NCI-H2196 (cell line): ENCODE data around the gene LONP1.
"Not testable (repeated sequence)": the region's sequence is repeated elsewhere in the genome, so short reads cannot be mapped to it uniquely, and the experiment has no call there.

Source experiments
- DNase-seq: peaks from one replicate; lab custom pipeline; 2025; ENCODE audit not compliant: unreplicated experiment; lab: John Stamatoyannopoulos, UW

LONP1 gene

GRCh38 chr19:5714816-5715215, 5.1 kb downstream of the LONP1 start:
- no peak for DNase-seq

DNA sequence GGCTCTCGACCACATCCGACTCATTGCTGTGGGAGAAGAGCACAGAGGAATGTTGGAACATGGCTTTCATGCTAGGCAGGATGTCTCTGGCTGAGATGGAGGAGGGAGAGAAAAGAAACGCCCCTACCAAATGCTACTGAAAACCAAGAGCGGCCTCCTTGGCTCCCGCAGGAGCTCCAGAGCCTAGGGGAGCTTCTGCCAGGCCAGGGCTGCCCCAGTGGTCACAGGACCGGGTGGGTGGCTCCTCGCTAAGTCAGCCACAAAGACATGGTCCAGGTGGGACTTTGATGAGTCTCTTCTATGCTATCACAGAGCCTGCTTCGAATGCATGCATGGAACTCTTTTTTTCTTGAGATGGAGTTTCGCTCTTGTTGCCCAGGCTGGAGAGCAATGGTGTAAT, 6.7 kb downstream of the LONP1 start:
- no peak for DNase-seq

- no peak for DNase-seq
Measured at GRCh38 chr19:5711713-5712161, 8.2 kb downstream of the LONP1 start.

GRCh38 chr19:5711025-5711424, 8.9 kb downstream of the LONP1 start:
- no peak for DNase-seq

GRCh38 chr19:5707576-5708575, 12.1 kb downstream of the LONP1 start:
- DNase-seq, result no peak

DNA sequence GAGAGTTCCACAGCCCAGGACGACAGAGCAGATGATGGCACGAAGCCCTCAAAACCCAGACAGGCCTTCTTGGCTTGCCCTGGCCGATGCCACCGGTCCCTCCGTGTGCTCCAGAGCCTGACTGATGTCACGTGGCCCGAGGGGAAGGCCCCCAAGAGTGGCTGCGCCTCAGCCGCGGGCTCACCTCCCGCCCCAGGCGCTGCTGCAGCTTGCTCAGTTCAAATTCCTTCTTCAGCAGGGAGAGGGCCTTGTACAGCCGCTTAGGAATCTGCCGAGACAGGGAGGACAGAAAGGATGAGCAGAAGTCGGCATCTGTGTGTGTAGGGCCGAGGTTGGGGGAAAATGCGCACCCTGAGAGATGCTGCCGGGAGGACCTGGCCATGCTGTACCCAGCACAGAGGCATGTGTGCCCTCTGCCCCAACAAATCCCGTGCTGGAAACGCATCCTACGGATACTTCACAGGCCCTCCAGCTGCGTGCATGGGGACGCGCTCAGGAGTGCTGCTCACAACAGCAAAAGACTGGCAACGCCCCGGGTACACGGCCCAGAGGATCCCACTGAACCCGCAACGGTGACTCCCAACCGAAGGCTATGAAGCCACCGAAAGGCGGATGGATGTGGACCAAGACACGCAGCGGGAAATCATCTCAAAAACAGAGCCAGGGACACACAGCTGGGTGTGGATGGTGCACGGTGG, 12.9 kb downstream of the LONP1 start:
- no peak for DNase-seq

DNA sequence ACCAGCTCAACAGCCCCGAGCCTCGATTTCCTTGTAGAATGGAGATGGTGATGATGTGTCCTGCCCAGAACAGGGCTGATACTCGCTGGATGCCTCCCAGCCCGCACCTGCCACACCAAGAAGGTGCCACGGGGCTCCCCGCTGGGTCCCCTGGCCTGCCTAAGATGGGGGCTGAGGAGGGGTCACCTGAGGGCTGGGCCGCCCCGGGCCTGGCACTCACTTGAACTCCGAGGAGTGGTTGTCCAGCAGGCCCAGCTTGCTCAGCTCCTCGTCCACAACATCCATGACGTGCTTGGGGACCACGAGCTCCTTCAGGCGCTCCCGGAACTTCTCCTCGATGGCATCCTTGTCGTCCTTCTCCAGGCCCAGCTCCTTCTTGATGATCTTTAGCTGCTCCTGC, 14.4 kb downstream of the LONP1 start:
- no peak for DNase-seq

DNA sequence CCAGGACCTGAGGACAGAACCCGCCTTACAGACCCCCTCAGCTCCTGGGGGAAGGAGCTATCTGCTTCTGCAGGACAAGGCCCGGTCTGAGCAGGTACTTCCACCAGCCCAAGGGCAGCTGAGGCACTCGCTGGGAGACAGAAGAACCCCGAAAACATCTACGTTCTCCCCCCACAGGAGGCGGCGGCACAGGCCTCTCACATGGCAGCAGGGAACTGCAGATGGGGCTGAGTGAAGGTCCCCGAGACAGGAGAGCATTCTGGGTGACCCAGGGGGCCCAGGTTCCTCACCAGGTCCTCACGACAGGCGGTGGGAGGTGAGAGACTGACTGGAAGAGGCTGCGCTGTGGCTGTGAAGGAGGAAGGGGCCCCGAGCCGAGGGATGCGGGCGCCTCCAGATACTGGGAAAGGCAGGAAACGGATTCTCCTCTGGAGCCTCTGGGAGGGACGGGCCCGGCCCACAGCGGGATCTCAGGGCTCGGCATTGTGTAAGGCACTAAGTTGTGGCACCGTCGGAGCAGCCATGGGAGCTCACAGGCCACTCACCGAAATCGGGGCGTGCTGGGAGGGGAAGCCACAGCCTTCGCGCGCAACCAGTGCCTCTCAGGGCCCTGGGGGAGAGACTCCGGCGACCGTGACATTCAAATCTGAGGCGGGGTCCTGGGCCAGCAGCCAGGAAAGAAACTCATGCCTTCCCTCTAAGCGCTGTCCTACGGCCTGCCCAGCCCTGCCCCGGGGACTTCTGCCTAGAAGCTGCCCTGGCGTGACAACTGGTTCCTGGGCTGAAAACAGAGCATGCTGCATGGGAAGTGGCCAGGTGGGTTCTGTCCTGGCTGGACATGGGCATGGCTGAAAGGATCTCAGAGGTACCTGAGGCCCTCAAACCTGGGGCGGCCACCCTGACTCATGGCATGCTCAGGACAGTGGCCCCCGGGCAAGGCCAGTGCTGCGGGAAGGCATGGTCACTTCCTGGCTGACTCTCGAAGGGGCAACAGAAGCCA, 15.8 kb downstream of the LONP1 start:
- no peak for DNase-seq

GRCh38 chr19:5702053-5702410, 17.9 kb downstream of the LONP1 start:
- DNase-seq, result not testable (repeated sequence)

- DNase-seq, result no peak
Measured at GRCh38 chr19:5700455-5701092, 19.4 kb downstream of the LONP1 start.

DNA sequence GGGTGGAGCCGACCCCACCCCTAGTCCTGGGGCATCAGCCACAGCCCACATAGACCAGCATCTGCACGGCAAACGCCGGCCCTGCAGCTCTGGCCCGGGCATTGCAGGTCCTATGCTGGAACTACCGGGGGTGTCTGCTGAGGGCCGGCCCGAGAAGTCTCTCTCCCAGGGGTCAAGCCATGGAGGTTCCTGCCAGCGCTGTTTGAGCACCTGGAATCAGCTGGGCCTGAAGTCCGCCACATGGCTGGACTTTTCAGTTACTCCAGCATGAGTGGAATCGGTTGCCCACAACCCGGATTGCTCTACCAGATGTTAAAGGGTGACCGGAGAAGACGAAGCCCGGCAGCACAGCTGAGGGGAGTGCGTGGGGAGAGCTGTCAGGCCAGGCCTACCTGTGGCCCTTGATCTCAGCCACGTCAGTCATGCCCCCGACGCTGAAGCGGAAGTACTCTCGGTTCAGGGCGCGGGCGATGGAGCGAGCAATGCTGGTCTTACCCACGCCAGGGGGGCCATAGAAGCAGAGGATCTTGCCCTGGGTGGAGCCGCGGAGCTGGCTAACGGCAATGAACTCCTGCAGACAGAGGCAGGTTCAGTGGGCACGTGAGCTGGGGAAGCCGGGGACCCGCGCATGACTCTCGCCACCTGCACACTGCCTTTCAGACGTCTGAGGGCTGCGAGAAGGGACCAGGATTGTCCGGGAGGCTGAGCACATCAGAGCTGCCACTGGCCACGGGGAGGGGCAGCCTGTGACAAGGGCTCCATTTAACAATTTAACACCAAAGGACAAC, 21.1 kb downstream of the LONP1 start:
- no peak for DNase-seq

GRCh38 chr19:5697890-5698634, 21.9 kb downstream of the LONP1 start:
- DNase-seq, result no peak

GRCh38 chr19:5697022-5697889, 22.7 kb downstream of the LONP1 start:
- no peak for DNase-seq

DNA sequence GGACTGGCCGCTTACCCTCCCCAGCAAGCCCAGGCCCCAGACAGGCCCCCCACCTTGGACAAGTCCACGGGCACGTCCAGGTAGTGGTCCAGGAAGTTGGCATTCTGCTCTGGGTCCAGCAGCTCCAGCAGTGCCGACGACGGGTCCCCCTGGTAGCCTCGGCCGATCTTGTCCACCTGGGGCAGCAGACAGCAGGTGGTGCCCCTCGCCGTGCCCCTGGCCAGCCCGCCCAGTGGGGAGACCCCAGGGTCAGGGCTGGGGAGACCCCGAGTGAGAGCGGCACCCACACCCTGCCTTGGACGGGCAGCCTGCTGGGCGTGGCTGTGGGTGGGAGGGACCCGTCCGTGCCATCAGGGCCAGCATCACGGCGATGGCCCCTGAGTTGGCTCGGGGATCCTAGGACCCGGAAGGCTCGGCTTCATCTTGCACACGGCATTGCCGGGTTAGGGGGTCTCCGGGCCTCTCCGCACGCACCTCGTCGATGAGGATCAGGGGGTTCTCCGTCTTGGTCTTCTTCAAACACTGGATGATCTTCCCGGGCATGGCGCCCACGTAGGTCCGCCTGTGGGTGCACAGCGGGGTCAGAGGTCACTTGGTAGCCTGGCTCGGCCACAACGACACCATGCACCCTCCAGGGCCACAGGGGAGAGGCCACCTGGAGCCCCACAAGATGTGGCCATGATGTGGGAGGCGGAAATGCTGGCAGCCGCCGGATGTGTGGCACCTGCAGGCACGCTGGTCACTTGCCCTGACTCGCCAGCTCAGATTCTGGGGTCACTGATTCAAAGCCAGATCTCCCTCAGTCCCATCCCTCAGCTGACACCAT, 23.5 kb downstream of the LONP1 start:
- no peak for DNase-seq

DNA sequence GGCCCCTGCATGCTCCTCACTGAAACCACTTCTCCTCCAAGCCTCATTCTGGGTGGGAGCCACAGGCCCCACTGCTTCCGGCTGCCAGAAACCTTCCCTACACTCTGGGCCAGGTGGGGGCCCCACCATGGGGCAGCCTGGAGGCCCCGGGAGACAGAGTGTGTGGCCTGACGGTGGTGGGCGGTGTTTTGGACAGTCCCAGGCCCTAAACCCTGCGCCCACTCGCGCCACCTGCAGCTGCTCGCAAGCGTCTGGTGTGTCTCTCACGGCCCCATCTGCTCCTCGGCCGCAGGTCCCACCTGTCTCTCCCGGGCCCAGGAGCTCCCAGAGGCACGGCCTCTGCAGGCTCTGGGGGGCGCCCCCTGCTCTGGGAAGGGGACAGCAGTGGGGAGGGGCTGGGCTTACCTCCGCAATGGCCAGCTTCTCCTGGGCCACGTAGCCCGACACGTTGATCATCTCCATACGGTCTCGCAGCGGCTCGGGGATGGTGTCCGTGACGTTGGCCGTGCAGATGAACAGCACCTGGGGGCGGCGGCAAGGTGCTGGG, 24.2 kb downstream of the LONP1 start:
- DNase-seq, result no peak

GRCh38 chr19:5694956-5695648, 24.8 kb downstream of the LONP1 start:
- no peak for DNase-seq
